LNCaP clone FGC (cell line): ENCODE data around the gene HSH2D.

ENCODE experiments used
- DNase-seq: peaks from one replicate; pipeline ENCODE4 v3.0.0-alpha.2; 2011; ENCODE audit warnings: low read depth
- H3K4me3 ChIP-seq: 2 replicates; pipeline ENCODE4 v1.5.1; 2011; ENCODE audit warnings: mild to moderate bottlenecking, low read depth, low read length, control low read depth
- TF ChIP-seq, protein P1 (sequence below): IDR thresholded peaks from 2 replicates; pipeline ENCODE4 v1.5.1; 2012; ENCODE audit warnings: mild to moderate bottlenecking; ENCODE audit not compliant: control insufficient read depth, insufficient read depth; ENCODE audit errors: extremely low read depth

Gene HSH2D

DNA sequence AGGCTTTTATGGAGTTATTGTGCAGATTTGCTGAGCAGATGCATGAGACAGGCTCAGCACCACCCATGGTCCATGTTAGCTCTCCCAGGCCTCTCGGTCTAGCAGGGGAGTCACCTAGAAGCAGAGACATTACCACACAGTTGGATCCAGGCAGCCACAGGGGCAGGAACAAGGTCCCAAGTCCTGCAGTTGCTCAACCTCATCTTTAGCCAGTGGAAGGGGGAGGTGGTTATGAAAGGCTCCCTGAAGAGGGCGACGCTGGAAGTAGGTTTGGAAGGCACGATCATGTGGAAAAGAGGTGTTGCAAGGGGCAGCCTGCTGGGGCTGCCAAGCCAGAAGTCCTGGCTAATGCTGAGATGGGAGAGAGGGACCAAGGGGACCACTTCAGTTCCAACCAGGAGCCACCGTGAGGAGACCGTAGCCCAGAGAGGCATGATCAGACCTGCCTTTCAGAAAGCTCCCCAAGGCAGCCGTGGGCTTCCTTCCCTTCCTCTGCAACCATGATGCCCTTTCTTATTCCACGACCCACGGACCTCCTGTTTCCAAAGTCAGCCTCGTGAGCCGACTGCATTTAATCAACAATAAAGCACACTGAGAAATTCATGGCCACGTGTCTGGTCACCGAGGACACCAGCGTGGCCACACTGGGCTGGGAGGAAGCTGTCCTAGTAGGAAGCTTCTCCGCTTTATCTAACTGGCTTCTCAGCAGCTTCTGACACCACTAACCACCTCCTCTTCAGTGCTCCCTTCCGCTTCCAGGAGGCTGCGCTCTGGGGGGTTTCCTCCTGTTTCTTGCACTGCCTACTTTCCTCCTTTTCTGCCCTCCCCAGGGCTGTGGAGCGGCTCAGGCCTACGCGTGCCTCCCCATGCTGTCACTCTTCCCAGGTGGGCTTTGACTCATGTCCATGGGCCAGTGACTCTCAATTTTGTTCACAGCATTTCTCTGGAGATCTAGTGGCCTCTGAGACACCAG lies 56.8 kb downstream of the HSH2D start:
- no peak for DNase-seq
- TF ChIP-seq, protein P1, sequence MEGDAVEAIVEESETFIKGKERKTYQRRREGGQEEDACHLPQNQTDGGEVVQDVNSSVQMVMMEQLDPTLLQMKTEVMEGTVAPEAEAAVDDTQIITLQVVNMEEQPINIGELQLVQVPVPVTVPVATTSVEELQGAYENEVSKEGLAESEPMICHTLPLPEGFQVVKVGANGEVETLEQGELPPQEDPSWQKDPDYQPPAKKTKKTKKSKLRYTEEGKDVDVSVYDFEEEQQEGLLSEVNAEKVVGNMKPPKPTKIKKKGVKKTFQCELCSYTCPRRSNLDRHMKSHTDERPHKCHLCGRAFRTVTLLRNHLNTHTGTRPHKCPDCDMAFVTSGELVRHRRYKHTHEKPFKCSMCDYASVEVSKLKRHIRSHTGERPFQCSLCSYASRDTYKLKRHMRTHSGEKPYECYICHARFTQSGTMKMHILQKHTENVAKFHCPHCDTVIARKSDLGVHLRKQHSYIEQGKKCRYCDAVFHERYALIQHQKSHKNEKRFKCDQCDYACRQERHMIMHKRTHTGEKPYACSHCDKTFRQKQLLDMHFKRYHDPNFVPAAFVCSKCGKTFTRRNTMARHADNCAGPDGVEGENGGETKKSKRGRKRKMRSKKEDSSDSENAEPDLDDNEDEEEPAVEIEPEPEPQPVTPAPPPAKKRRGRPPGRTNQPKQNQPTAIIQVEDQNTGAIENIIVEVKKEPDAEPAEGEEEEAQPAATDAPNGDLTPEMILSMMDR: no peak
- no peak overlapping the region for H3K4me3 ChIP-seq

DNA sequence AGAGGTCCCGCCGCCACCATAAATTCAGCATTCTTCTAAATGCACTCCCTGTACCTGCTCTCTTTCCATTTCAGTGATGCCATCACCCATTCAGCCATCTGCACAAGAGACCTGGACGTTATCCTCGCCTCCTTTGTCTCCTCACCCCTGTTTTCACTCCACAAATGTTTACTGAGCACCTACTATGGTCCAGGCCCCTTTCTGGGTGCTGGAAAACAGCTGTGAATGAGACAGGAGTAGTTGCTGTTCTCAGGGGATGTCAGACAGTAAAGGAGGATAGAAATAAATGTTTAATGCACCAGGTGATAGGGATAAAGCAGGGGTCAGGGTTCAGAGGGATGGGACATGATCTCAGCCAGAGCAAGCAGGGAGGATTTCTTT lies 57.5 kb downstream of the HSH2D start:
- no peak overlapping the region for H3K4me3 ChIP-seq
- TF ChIP-seq, protein P1: no peak
- no peak for DNase-seq

DNA sequence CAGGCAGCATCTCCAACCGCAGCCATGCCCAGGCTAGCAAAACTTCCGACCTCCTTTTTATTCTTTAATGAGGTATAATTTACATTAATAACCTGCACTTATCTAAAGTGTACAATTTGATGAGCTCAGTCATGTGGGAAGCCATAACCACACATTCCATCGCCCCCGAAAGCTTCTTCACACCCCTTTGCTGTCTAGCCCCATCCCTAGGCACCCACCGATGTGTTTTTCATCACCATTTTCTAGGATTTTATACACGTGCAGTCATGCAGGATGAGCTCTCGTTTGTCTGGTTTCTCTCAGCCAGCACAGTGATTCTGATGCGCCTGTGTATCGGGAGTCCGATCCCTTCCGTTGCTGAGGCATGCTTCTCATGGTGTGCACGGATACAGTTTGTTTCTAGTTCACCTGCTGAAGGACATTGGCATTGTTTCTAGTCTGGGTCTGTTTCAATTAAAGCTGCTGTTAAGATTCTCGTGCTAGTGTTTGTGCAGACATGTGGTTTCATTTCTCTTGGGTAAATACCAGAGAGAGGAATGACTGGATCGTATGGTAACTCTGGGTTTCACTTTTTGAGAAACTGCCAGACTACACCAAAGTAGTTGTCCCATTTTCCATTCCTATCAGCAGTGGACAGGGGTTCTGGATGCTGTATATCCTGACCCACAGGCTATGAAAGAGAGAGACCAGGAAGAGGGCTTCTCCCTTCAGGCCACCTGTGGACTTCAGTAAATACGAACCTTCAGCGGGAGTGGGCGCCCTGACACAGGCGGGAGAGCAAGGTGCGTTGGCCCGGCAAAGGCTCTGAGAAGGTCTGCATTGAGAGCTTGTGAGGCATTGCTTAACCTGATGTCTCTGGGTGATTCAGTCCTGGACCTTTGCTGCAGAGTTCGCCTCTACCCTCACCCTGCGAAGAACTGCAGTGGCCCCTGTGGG lies 59.1 kb downstream of the HSH2D start:
- TF ChIP-seq, protein P1: no peak
- no peak overlapping the region for H3K4me3 ChIP-seq
- no peak for DNase-seq

DNA sequence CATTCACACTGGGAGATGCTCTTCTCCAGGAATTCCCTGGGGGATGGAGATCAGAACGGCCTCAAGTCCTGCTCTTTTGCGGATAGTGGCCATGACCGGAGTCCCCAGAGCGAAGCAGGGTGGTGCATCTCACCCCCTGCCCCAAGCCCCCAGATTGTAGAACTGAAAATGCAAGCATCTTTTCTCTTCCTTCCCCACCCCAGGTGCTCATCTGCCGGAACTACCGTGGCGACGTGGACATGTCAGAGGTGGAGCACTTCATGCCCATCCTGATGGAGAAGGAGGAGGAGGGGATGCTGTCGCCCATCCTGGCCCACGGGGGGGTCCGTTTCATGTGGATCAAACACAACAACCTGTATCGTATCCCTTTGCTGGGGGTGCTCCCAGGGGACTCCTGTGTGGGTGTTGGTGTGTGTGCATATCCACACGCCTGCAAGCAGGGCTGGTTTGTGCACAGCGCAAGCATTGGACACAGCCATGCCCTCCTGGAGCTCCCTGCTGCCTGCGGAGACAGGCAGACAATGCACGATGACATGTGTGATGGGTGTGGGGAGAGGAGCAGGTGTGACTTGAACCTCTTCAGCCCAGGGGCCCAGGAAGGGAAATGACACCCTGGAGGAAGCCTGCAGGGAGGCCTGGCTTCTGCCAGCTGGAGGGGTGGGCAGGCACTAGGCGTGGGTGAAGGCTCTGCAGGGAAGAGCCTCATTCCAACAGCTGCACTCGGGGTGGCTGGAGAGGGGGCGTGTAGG lies 59.9 kb downstream of the HSH2D start:
- TF ChIP-seq, protein P1: no peak
- no peak overlapping the region for H3K4me3 ChIP-seq
- DNase-seq: no peak

DNA sequence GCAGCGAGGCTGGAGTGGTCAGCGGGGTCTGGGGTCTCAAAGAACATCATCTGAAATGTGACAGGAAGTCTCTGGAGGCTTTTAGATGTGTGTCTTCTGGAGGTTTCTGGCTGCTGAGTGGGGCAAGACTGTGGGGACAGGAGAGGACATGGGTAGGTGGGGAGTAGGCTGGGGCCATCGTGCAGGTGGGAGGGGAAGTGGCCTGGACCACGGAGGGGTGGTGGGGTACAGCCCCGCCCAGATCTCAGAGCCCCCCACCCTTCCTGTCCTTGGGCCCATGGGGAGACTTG lies 60.5 kb downstream of the HSH2D start:
- no peak for DNase-seq
- H3K4me3 ChIP-seq: no peak overlapping the region
- TF ChIP-seq, protein P1: no peak

DNA sequence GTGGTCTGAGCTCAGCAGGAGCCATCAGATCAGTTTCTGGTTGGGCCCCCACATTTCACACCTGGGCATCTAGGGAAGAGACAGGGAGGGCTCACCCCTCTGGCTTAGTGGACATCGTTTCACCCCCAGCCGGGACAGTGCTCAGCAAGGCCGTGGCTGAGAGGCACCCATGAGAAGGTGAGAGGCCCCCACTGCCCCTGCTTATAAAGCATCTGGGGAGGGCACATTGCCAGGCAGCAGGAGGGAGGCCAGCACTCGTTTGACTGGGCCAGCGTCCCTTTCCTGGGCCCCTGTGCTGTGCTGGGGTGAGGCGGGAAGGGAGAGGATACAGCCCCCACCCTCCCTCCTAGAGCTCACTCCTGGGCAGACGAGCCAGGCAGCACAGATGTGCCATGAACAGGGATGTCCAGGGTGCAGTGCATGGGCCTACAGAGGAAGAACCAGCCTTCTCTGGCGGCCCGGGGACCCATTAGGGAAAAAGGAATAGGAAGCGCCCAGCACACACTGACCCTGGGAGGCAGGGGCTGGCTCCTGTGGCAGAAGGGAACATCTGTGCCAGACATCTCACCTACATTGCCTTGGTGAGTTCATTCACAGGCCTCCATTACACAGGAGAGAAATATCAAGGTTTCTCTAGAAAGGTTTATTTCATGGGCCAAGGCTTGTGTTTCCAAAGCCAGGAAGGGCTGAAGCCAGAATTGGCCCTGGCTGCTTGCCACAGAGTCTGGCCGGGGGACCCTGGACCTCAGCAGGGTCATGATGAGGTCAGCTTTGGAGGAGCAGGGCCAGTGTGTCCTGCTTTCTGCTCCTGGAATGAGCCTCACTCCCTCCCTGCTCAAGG lies 61.9 kb downstream of the HSH2D start:
- no peak for DNase-seq
- TF ChIP-seq, protein P1: no peak
- no peak overlapping the region for H3K4me3 ChIP-seq
